KMS-11 (cell line): ENCODE measurements around the gene FOS.

Experiments
- H2AFZ ChIP-seq: fragments of 200-600 bp; sonication (generic); 2 replicates; pipeline ENCODE4 v1.6.1; 2016; ENCODE audit warnings: antibody characterized with exemption, mixed run types, low read depth
- H3K27ac ChIP-seq: fragments of 200-600 bp; sonication (generic); 2 replicates; pipeline ENCODE4 v1.6.1; 2016; ENCODE audit warnings: mild to moderate bottlenecking, mixed run types
- H3K27me3 ChIP-seq: fragments of 200-600 bp; sonication (generic); 2 replicates; pipeline ENCODE4 v1.6.1; 2017; ENCODE audit warnings: mild to moderate bottlenecking, low read depth, mixed run types, moderate library complexity; ENCODE audit not compliant: insufficient read depth
- H3K36me3 ChIP-seq: fragments of 200-600 bp; sonication (generic); 2 replicates; pipeline ENCODE4 v1.6.1; 2017; ENCODE audit warnings: mild to moderate bottlenecking, mixed run types; ENCODE audit not compliant: insufficient read depth
- H3K4me1 ChIP-seq: fragments of 200-600 bp; sonication (generic); 2 replicates; pipeline ENCODE4 v1.6.1; 2016; ENCODE audit warnings: mild to moderate bottlenecking, low read depth, mixed run types; ENCODE audit not compliant: poor library complexity, severe bottlenecking
- H3K4me2 ChIP-seq: fragments of 200-600 bp; sonication (generic); 2 replicates; pipeline ENCODE4 v1.7.0; 2016; ENCODE audit warnings: mild to moderate bottlenecking, mixed run types
- H3K4me3 ChIP-seq: fragments of 200-600 bp; sonication (generic); IDR thresholded peaks from 2 replicates; pipeline ENCODE4 v1.6.1; 2017; ENCODE audit warnings: low read depth, low read length, mixed read lengths; ENCODE audit not compliant: insufficient read depth
- H3K79me2 ChIP-seq: fragments of 200-600 bp; sonication (generic); 2 replicates; pipeline ENCODE4 v1.6.1; 2016; ENCODE audit warnings: low read depth, mixed run types; ENCODE audit not compliant: insufficient read depth
- H3K9ac ChIP-seq: fragments of 200-600 bp; sonication (generic); 2 replicates; pipeline ENCODE4 v1.6.1; 2016; ENCODE audit warnings: mild to moderate bottlenecking, mixed run types
- H4K20me1 ChIP-seq: fragments of 200-600 bp; sonication (generic); 2 replicates; pipeline ENCODE4 v1.6.1; 2016; ENCODE audit warnings: mild to moderate bottlenecking, mixed run types; ENCODE audit not compliant: insufficient read depth
- TF ChIP-seq, protein P1 (sequence below): fragments of 200-600 bp; sonication (generic); conservative IDR thresholded peaks from 2 replicates; pipeline ENCODE4 v1.6.1; 2017; ENCODE audit warnings: low read depth, mild to moderate bottlenecking, antibody characterized with exemption, low read length, moderate library complexity, mixed read lengths

Gene FOS

DNA sequence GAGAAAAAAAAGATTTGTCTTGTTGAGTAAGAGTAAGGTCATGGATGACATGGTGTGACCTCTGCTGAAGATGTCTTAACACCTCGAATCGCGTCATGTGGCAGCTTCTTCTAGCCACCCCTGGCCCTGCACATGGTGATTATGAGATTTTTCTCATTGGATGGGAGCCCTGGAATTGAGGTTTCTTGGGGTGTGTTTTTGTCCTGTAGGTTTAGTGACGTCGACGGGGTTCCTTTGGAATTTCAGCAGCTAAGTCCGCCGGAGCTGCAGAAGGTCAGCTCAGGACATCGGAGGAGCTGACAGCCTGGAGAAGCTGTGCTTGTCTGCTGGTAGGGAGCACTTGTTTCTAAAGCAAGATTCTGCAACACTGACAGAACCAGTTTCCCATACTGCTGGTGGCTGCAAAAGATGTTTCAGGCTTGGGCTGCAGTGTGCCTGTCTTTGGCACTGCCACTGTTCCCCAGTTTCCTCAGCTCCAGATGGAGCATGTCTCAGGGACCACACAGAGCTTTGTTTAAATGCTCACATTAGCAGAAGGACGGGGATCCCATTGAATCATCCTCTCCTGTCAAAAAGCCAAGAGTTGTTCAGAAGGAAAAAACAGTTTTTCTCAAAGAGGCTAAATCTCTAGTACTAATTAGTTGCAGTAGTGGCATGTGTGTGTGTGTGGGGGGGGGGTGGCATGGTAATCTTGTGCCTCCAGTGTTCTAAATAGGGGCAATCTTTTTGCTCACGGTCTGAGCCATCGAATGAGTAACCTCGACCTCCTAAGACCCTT is 5.2 kb upstream of the FOS start:
- Histone ChIP-seq H3K27ac (no peak overlapping the region), H4K20me1 (no peaks in the 10 kb centered on the region), H3K27me3 (no peaks in the 10 kb centered on the region), H3K4me2 (no peak overlapping the region), H3K4me3 (no peak overlapping the region), H3K4me1 (peaks cover 7% of the 10 kb centered on the region), H3K36me3 (no peaks in the 10 kb centered on the region), H3K9ac (no peak overlapping the region), H3K79me2 (no peaks in the 10 kb centered on the region), H2AFZ (no peak overlapping the region)
- TF ChIP-seq, protein P1, sequence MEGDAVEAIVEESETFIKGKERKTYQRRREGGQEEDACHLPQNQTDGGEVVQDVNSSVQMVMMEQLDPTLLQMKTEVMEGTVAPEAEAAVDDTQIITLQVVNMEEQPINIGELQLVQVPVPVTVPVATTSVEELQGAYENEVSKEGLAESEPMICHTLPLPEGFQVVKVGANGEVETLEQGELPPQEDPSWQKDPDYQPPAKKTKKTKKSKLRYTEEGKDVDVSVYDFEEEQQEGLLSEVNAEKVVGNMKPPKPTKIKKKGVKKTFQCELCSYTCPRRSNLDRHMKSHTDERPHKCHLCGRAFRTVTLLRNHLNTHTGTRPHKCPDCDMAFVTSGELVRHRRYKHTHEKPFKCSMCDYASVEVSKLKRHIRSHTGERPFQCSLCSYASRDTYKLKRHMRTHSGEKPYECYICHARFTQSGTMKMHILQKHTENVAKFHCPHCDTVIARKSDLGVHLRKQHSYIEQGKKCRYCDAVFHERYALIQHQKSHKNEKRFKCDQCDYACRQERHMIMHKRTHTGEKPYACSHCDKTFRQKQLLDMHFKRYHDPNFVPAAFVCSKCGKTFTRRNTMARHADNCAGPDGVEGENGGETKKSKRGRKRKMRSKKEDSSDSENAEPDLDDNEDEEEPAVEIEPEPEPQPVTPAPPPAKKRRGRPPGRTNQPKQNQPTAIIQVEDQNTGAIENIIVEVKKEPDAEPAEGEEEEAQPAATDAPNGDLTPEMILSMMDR, result no peak

DNA sequence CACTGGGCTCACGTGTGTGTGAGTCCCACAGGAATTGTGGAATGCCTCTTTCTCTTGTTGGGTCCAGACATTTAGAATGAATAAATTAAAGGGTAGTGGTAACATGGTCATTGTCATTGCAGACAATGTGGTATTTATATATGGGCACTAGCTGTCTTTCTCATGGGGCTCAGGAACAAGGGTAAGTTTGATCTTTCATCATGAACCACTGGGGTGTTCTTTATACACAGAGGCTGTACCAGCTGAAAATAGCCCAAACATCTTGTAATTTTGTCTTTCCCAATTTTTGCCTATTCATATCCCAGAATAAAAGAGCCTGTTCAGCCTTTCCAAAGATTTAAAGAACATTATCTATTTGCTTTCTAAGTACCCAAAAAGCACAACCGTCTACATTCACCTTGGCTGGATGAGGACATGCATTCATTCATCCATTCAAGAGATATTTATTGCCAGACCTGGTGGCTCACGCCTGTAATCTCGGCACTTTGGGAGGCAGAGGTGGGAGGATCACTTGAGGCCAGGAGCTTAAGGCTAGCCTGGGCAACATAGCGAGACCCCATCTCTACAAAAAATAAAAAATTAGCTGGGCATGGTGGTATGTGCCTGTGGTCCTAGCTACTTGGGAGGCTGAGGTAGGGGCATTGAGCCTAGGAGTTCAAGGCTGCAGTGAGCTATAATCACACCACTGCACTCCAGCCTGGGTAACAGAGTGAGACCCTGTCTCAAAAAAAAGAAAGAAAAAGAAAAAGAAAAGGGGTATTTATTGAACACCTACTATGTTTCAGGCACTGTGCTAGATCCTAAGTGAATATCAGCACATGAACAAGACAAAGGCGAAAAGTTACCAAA is 4.4 kb upstream of the FOS start:
- TF ChIP-seq, protein P1, result no peak
- H3K4me3 ChIP-seq, result no peak overlapping the region
- no peak overlapping the region for H3K4me2 ChIP-seq
- no peak overlapping the region for H3K9ac ChIP-seq
- no peaks in the 10 kb centered on the region for H4K20me1 ChIP-seq
- no peak overlapping the region for H3K27ac ChIP-seq
- no peak overlapping the region for H2AFZ ChIP-seq
- H3K4me1 ChIP-seq, result peaks cover 7% of the 10 kb centered on the region
- no peaks in the 10 kb centered on the region for H3K79me2 ChIP-seq
- H3K36me3 ChIP-seq, result no peaks in the 10 kb centered on the region
- H3K27me3 ChIP-seq, result 0 out of 2 replicates have a peak, but pooled peaks cover 1% of the 10 kb centered on the region

DNA sequence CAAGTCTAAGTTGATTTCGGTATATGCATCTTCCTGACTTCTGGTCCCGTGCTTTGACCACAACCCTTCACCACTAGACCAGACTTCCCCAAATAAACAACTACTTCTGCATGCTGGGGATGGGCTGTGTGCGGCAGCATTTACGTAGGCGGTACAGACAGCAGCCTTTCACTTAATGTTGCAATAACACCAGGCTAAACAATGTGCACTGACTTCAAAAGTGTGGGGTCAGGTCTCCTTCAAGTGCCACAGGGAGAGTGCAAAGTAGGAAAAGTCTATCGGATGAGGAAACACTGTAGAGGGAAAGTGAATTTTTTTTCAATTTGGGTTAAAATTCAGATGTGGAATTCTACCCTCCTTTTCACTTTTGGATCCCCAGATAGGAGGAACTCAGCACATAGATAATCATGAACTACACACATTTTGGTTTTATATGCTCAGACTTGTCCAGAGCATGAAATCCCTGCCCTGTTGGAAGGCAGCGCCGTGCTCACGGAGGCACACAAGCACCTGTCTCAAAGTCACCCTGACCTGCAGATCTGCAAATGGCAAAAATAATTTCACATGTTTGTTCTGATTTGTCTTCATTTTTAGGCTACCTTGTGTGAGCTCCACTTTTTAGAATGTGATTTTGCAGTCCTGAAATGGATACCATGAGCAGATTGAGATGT is 3.6 kb upstream of the FOS start:
- TF ChIP-seq, protein P1, result no peak
- Histone ChIP-seq H4K20me1 (no peaks in the 10 kb centered on the region), H3K27ac (no peak overlapping the region), H3K36me3 (no peaks in the 10 kb centered on the region), H3K4me1 (peaks cover 7% of the 10 kb centered on the region), H3K4me3 (no peak overlapping the region), H2AFZ (no peak overlapping the region), H3K27me3 (peaks cover 4% of the 10 kb centered on the region; the same call in 1 of the 2 replicates), H3K9ac (no peak overlapping the region), H3K4me2 (no peak overlapping the region), H3K79me2 (no peaks in the 10 kb centered on the region)

DNA sequence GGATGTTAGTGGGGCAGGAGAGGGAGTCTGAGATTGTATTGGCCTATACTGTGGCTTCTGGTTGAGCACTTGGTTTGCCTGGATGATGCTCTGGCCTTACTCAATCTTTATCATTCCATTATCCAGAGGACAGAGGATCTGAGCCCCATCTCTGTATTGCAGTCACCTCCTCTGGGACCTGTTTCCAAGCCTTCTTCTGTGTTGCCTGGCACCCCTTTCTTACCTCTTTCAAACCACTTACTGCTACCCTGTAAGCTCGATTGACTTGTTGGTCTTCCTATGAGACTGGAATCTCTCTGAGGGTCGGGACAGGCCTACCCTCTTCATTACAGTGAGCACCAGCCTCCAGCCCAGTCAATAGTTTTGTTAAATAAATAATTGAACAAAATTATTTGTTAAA is 3.0 kb upstream of the FOS start:
- H2AFZ ChIP-seq, result no peak overlapping the region
- H3K4me3 ChIP-seq, result no peak overlapping the region
- H3K9ac ChIP-seq, result no peak overlapping the region
- H3K27me3 ChIP-seq, result peaks cover 4% of the 10 kb centered on the region; the same call in 1 of the 2 replicates
- H3K4me1 ChIP-seq, result peaks cover 7% of the 10 kb centered on the region
- H3K27ac ChIP-seq, result no peak overlapping the region
- TF ChIP-seq, protein P1, result no peak
- no peaks in the 10 kb centered on the region for H3K79me2 ChIP-seq
- no peaks in the 10 kb centered on the region for H3K36me3 ChIP-seq
- H3K4me2 ChIP-seq, result no peak overlapping the region
- no peaks in the 10 kb centered on the region for H4K20me1 ChIP-seq
